Limb (tissue), 2 donors: Measurements from ENCODE around the gene FMO2.

Experiments
- DNase-seq, 2 donors: peaks; one replicate each; pipeline ENCODE4 v3.0.0-alpha.2; 2016; ENCODE audit errors: extremely low spot score in 2 of 2

Gene FMO2

GRCh38 chr1:171256940-171257606 lies 72.0 kb downstream of the FMO2 start:
- no peak for DNase-seq

- no peak for DNase-seq
Observed at GRCh38 chr1:171257607-171258076, 72.5 kb downstream of the FMO2 start.

DNA sequence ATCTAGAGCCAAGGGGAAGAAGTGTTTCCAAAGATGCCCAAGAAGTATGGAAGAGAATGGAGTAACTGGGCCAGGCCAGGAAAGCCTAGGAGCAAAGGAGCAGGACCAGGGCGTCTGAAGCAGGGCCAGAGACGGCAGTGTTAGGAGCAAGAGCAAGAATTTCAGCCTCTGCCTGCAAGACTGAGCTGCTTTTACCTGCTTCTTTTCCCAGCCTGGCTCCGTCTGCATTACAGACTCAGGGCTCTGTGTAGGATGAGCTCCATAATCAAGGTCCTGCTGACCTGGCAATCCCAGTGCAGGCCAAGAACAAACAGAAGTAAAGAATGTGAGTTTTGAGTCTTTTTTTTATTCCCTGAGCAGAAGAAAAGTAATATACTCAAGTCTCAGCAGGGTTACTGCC lies 73.3 kb downstream of the FMO2 start:
- DNase-seq: no peak

GRCh38 chr1:171258943-171259342 lies 73.8 kb downstream of the FMO2 start:
- DNase-seq: no peak
